NCI-H1694 treated with DMSO at 0.1 percent for 48 hours (cell line): Measurements from ENCODE around the gene MTPN.

Experiments used
- DNase-seq: peaks from one replicate; lab custom pipeline; 2025; lab: John Stamatoyannopoulos, UW

MTPN gene

GRCh38 chr7:135977007-135977741 lies at the start of gene MTPN:
MTPN (minus strand) TSS chr7:135977359; CDS start chr7:135977100, 259 bp downstream.
- DNase-seq: peak; percentile 96

- DNase-seq: no peak
These were observed 49.0 kb upstream of the MTPN start for GRCh38 chr7:136026209-136026608.

GRCh38 chr7:136023134-136023869 lies 46.1 kb upstream of the MTPN start:
- no peak for DNase-seq

- no peak for DNase-seq
These were observed 43.4 kb upstream of the MTPN start for GRCh38 chr7:136020556-136020955.

- DNase-seq: no peak
These were observed 40.9 kb upstream of the MTPN start for GRCh38 chr7:136018104-136018503.

GRCh38 chr7:136016649-136017395 lies 39.7 kb upstream of the MTPN start:
- no peak for DNase-seq

GRCh38 chr7:136015638-136016037 lies 38.5 kb upstream of the MTPN start:
- DNase-seq: no peak

GRCh38 chr7:136014659-136015058 lies 37.5 kb upstream of the MTPN start:
- DNase-seq: no peak

- DNase-seq: no peak
These were observed 35.1 kb upstream of the MTPN start for GRCh38 chr7:136012238-136012637.

GRCh38 chr7:136009488-136010079 lies 32.4 kb upstream of the MTPN start:
- peak; percentile 51 for DNase-seq

- no peak for DNase-seq
These were observed 29.0 kb upstream of the MTPN start for GRCh38 chr7:136006208-136006607.

- DNase-seq: no peak
These were observed 26.9 kb upstream of the MTPN start for GRCh38 chr7:136004083-136004482.

GRCh38 chr7:136002802-136003201 lies 25.6 kb upstream of the MTPN start:
- DNase-seq: no peak

- DNase-seq: no peak
These were observed 23.2 kb upstream of the MTPN start for GRCh38 chr7:136000288-136000913.

- no peak for DNase-seq
These were observed 20.9 kb upstream of the MTPN start for GRCh38 chr7:135998081-135998480.

GRCh38 chr7:135995748-135996147 lies 18.6 kb upstream of the MTPN start:
- no peak for DNase-seq

GRCh38 chr7:135994466-135995205 lies 17.5 kb upstream of the MTPN start:
- no peak for DNase-seq

- no peak for DNase-seq
These were observed 16.8 kb upstream of the MTPN start for GRCh38 chr7:135993950-135994349.

- no peak for DNase-seq
These were observed 14.7 kb upstream of the MTPN start for GRCh38 chr7:135991906-135992305.

- no peak for DNase-seq
These were observed 14.2 kb upstream of the MTPN start for GRCh38 chr7:135991322-135991721.

GRCh38 chr7:135990258-135990657 lies 13.1 kb upstream of the MTPN start:
- DNase-seq: no peak
